Testis (tissue), 2 donors: ENCODE data around the gene KIAA1671.

Experiments used
- CTCF ChIP-seq, 3 experiments: fragments of 450-650 bp in 2 of 3; fragments of 200-600 bp in 1 of 3; sonication (generic) in 1 of 3; IDR thresholded peaks; one replicate each; pipeline ENCODE4 v1.5.1; 2016 to 2019; ENCODE audit warnings: antibody characterized with exemption in 3 of 3, mild to moderate bottlenecking in 2 of 3, moderate library complexity in 1 of 3
- POLR2A ChIP-seq: fragments of 450-650 bp; IDR thresholded peaks from one replicate; pipeline ENCODE4 v1.6.1; 2017; ENCODE audit warnings: antibody characterized with exemption, mild to moderate bottlenecking, moderate library complexity

GRCh38 chr22:25114369-25115362 lies 162.2 kb downstream of the KIAA1671 start:
- no peak for TF ChIP-seq CTCF (IDR thresholded peaks at IDR 0.05)
- no peak for TF ChIP-seq POLR2A
